Fibroblast of pulmonary artery (primary cell): ENCODE measurements around the gene UPK1A.

Experiments
- DNase-seq: peaks from one replicate; pipeline ENCODE4 v3.0.0-alpha.2; 2010; ENCODE audit warnings: low read depth
- H3K4me3 ChIP-seq: replicated peaks from 2 replicates; pipeline ENCODE4 v1.5.1; 2011; ENCODE audit warnings: low read depth, mild to moderate bottlenecking, control low read depth, low read length, moderate library complexity
- CTCF ChIP-seq: IDR thresholded peaks from 2 replicates; pipeline ENCODE4 v1.5.1; 2011; ENCODE audit warnings: mild to moderate bottlenecking, control low read depth, low read length, inconsistent platforms; ENCODE audit errors: missing control alignments

The UPK1A gene

GRCh38 chr19:35665157-35665556 is 1.2 kb upstream of the UPK1A start:
- DNase-seq = no peak
- TF ChIP-seq CTCF = no peak
- H3K4me3 ChIP-seq = no peak overlapping the region

GRCh38 chr19:35665604-35666003 is 713 bp upstream of the UPK1A start:
- TF ChIP-seq CTCF = no peak
- DNase-seq = no peak
- H3K4me3 ChIP-seq = no peak overlapping the region

- no peak overlapping the region for H3K4me3 ChIP-seq
- DNase-seq = no peak
- no peak for TF ChIP-seq CTCF
Observed at GRCh38 chr19:35669566-35669965, 3.2 kb downstream of the UPK1A start.

GRCh38 chr19:35669974-35670373 is 3.7 kb downstream of the UPK1A start:
- DNase-seq = no peak
- TF ChIP-seq CTCF = no peak
- no peak overlapping the region for H3K4me3 ChIP-seq

- no peak overlapping the region for H3K4me3 ChIP-seq
- no peak for DNase-seq
- no peak for TF ChIP-seq CTCF
Observed at GRCh38 chr19:35670686-35671085, 4.4 kb downstream of the UPK1A start.

DNA sequence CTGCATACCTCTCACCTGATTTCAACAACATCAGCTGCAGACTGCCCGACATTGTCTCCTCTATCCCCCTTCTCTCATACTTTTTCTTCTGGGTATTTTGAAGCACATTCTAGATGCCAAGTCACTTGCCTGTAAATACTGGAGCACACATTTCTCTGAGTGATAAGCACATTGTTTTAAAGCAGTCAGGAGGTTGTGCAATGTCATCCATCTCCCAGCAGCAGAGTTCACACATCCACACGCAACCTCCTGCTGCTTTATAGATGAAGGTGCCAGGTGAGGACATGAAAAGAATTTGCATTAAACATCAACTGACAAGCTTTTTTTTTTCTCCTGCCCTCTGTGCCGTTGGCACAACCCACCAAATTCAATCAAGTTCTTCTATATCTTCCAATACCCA is 5.5 kb downstream of the UPK1A start:
- no peak for TF ChIP-seq CTCF
- DNase-seq = peak; percentile 56
- no peak overlapping the region for H3K4me3 ChIP-seq

DNA sequence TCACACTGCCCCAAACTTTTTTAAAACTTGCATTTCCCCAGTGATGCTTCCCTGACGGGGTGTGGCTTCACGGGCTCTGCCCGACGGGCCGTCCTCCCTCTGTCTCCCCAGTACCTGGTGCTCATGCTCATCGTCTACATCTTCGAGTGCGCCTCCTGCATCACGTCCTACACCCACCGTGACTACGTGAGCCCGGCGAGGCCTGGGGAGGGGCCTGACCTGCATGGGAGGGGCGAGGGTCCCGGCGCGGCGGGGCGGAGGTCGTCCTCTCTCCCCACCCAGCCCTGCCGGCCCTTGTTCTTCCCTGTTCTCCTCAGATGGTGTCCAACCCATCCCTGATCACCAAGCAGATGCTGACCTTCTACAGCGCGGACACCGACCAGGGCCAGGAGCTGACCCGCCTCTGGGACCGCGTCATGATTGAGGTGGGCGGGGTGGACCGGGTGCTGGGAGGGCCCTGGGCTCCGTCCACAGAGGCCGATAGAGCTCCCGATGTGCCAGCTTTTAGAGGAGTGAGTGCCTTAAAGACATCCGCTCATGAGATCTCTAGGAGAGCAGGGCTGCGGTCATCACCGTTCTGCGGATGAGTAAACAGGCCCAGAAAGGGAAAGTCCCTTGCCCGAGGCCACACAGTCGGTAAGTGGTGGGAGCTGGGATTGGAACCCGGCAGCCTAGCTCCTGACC is 6.9 kb downstream of the UPK1A start:
- peak overlapping the region; percentile 48 for H3K4me3 ChIP-seq
- DNase-seq = peak; percentile 40
- TF ChIP-seq CTCF = no peak
